ENCODE results near the gene UVSSA.
"Not testable (repeated sequence)": the region's sequence is repeated elsewhere in the genome, so short reads cannot be mapped to it uniquely, and the experiment has no call there.

The UVSSA gene

GRCh38 chr4:1317177-1318045 is 29.6 kb upstream of the UVSSA start:
- DNase-seq: no peak

GRCh38 chr4:1318046-1318375 is 29.0 kb upstream of the UVSSA start:
- DNase-seq: no peak

- DNase-seq: peak; percentile 16 to 23
Measured at GRCh38 chr4:1318488-1319213, 28.4 kb upstream of the UVSSA start.

GRCh38 chr4:1321486-1321885 is 25.5 kb upstream of the UVSSA start:
- no peak for DNase-seq

GRCh38 chr4:1321946-1322650 is 24.9 kb upstream of the UVSSA start:
- DNase-seq: no peak

- DNase-seq: no peak
Measured at GRCh38 chr4:1323280-1323634, 23.8 kb upstream of the UVSSA start.

- no peak for DNase-seq
Measured at GRCh38 chr4:1323635-1324442, 23.2 kb upstream of the UVSSA start.

- DNase-seq: not testable (repeated sequence)
Measured at GRCh38 chr4:1324443-1325175, 22.4 kb upstream of the UVSSA start.

GRCh38 chr4:1325176-1325480 is 21.9 kb upstream of the UVSSA start:
- no peak for DNase-seq

GRCh38 chr4:1325681-1326635 is 21.1 kb upstream of the UVSSA start:
- DNase-seq: no peak

GRCh38 chr4:1326751-1327525 is 20.1 kb upstream of the UVSSA start:
- DNase-seq: no peak

- DNase-seq: no peak
Measured at GRCh38 chr4:1327526-1328266, 19.3 kb upstream of the UVSSA start.

- no peak for DNase-seq
Measured at GRCh38 chr4:1328267-1329155, 18.5 kb upstream of the UVSSA start.

- DNase-seq: no peak
Measured at GRCh38 chr4:1329408-1330371, 17.3 kb upstream of the UVSSA start.

GRCh38 chr4:1330761-1331590 is 16.0 kb upstream of the UVSSA start:
- peak; percentile 41 to 54 for DNase-seq
